ENCODE results near the gene TMEM163. TPM values are rescaled to one million over a fixed set of nuclear protein-coding genes. Genes with fewer than 3 reads are reported as not detected.
"Not testable (repeated sequence)": the region's sequence is repeated elsewhere in the genome, so short reads cannot be mapped to it uniquely, and the experiment has no call there.

TMEM163 gene
- total RNA-seq, 1 donor from 2014 or later: 0.18 TPM

GRCh38 chr2:134590679-134591078 is 128.1 kb downstream of the TMEM163 start:
- no peak overlapping the region for H3K4me2 ChIP-seq (ENCODE audit: low read length)
- no peak overlapping the region for H3K4me3 ChIP-seq (ENCODE audit: insufficient read depth, low read depth, low read length)
- no peaks in the 10 kb centered on the region for H3K36me3 ChIP-seq (ENCODE audit: insufficient read depth, low read length)
- no peak overlapping the region for H3K9ac ChIP-seq (ENCODE audit: low read length)
- no peaks in the 10 kb centered on the region for H3K4me1 ChIP-seq (ENCODE audit: insufficient read depth, low read length)
- H3K9me3 ChIP-seq (ENCODE audit: insufficient read depth, low read depth, low read length): peaks cover 8% of the 10 kb centered on the region
- H3K27ac Mint-ChIP-seq (ENCODE audit: unreplicated experiment): no peak overlapping the region
- FAIRE-seq (no peak), DNase-seq (ENCODE audit: low read depth) (no peak)
- no peak overlapping the region for H3K27ac ChIP-seq (ENCODE audit: low read depth, low read length)
- H3K4me1 Mint-ChIP-seq (ENCODE audit: low read depth, unreplicated experiment): peaks cover 7% of the 10 kb centered on the region
- H2AFZ ChIP-seq (ENCODE audit: low read depth, low read length): no peak overlapping the region
- H3K27me3 ChIP-seq (ENCODE audit: insufficient read depth, low read length): no peaks in the 10 kb centered on the region
- H3K27me3 Mint-ChIP-seq (ENCODE audit: low read depth, unreplicated experiment): no peaks in the 10 kb centered on the region
- no peaks in the 10 kb centered on the region for H3K79me2 ChIP-seq (ENCODE audit: insufficient read depth, low read length)
- TF ChIP-seq CTCF (IDR thresholded peaks at IDR 0.05; ENCODE audit: insufficient read depth, low read depth, low read length): no peak
- no peak for TF ChIP-seq EZH2 (IDR thresholded peaks at IDR 0.05; ENCODE audit: insufficient read depth, low read length)
- H3K4me3 Mint-ChIP-seq (ENCODE audit: unreplicated experiment): no peak overlapping the region
- no peaks in the 10 kb centered on the region for H4K20me1 ChIP-seq (ENCODE audit: insufficient read depth, low read length)
- H3K36me3 Mint-ChIP-seq (ENCODE audit: low read depth, unreplicated experiment): peaks cover 2% of the 10 kb centered on the region
- H3K9me3 Mint-ChIP-seq (ENCODE audit: unreplicated experiment): peaks cover 33% of the 10 kb centered on the region

DNA sequence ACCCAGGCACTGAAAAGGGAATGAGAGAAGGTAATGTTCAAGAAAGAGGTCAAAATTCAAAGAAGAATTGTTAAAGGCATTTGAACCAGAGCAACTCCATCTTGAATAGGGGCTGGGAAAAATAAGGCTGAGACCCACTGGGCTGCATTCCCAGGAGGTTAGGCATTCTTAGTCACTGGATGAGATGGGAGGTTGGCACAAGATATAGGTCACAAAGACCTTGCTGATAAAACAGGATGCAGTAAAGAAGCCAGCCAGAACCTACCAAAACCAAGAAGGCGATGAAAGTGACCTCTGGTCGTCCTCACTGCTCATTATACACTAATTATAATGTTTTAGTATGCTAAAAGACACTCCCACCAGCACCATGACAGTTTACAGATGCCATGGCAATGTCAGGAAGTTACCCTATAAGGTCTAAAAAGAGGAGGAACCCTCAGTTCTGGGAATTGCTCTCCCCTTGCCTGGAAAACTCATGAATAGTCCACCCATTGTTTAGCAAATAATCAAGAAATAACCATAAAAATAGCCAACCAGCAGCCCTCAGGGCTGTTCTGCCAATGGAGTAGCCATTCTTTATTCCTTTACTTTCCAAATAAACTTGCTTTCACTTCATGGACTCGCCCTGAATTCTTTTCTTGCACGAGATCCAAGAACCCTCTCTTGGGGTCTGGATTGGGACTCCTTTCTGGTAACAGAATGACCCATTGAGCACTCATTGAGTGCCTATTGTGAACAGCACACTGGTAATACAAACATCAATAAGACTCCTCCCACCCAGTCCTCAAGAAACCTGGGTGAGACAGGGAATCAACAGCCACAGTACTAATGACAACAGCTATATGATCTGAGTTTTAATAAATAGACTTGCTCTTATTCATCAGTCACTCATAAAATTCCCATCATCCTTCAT is 129.4 kb downstream of the TMEM163 start:
- H3K9me3 Mint-ChIP-seq (ENCODE audit: unreplicated experiment): peaks cover 33% of the 10 kb centered on the region
- not testable (repeated sequence) for H3K79me2 ChIP-seq (ENCODE audit: insufficient read depth, low read length); DNase-seq (ENCODE audit: low read depth); H3K9ac ChIP-seq (ENCODE audit: low read length); H3K27ac Mint-ChIP-seq (ENCODE audit: unreplicated experiment); H3K4me3 ChIP-seq (ENCODE audit: insufficient read depth, low read depth, low read length); FAIRE-seq; H3K27me3 ChIP-seq (ENCODE audit: insufficient read depth, low read length); H3K9me3 ChIP-seq (ENCODE audit: insufficient read depth, low read depth, low read length); H3K27me3 Mint-ChIP-seq (ENCODE audit: low read depth, unreplicated experiment); H2AFZ ChIP-seq (ENCODE audit: low read depth, low read length); H3K36me3 ChIP-seq (ENCODE audit: insufficient read depth, low read length); H3K4me2 ChIP-seq (ENCODE audit: low read length); H3K4me3 Mint-ChIP-seq (ENCODE audit: unreplicated experiment); H3K36me3 Mint-ChIP-seq (ENCODE audit: low read depth, unreplicated experiment); H3K27ac ChIP-seq (ENCODE audit: low read depth, low read length); H4K20me1 ChIP-seq (ENCODE audit: insufficient read depth, low read length); H3K4me1 ChIP-seq (ENCODE audit: insufficient read depth, low read length); H3K4me1 Mint-ChIP-seq (ENCODE audit: low read depth, unreplicated experiment)

DNA sequence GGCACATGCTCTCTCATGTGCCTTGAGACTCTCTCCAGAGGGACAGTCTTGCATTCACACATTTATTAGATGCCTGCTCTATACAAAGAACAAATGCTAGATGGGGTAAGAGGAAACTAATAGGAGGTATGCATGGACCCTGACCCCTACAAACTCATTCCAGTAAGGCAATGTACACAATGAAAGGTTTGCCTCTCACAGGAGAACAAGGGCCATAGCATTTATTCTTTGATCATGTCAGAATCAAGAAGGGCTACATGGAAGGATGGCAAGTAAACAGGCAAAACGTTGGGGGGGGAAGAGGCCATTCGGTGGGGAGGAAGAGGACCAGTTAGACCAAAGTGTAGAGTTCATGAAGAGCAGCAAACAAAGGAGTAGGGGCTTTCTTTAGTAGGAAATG is 130.2 kb downstream of the TMEM163 start:
- peaks cover 2% of the 10 kb centered on the region for H3K36me3 Mint-ChIP-seq (ENCODE audit: low read depth, unreplicated experiment)

More for the DNA sequence above, 130.2 kb downstream of the TMEM163 start:
- peaks cover 33% of the 10 kb centered on the region for H3K9me3 Mint-ChIP-seq (ENCODE audit: unreplicated experiment)
- H3K4me1 ChIP-seq (ENCODE audit: insufficient read depth, low read length): no peaks in the 10 kb centered on the region
- H3K9ac ChIP-seq (ENCODE audit: low read length): no peak overlapping the region
- no peaks in the 10 kb centered on the region for H3K36me3 ChIP-seq (ENCODE audit: insufficient read depth, low read length)
- H3K9me3 ChIP-seq (ENCODE audit: insufficient read depth, low read depth, low read length): peaks cover 8% of the 10 kb centered on the region
- H3K27ac Mint-ChIP-seq (ENCODE audit: unreplicated experiment): no peak overlapping the region
- H2AFZ ChIP-seq (ENCODE audit: low read depth, low read length): no peak overlapping the region
- no peak overlapping the region for H3K4me3 ChIP-seq (ENCODE audit: insufficient read depth, low read depth, low read length)
- FAIRE-seq (no peak), DNase-seq (ENCODE audit: low read depth) (no peak)
- no peak overlapping the region for H3K4me2 ChIP-seq (ENCODE audit: low read length)
- peaks cover 14% of the 10 kb centered on the region for H3K4me1 Mint-ChIP-seq (ENCODE audit: low read depth, unreplicated experiment)
- no peaks in the 10 kb centered on the region for H3K27me3 Mint-ChIP-seq (ENCODE audit: low read depth, unreplicated experiment)
- no peaks in the 10 kb centered on the region for H3K79me2 ChIP-seq (ENCODE audit: insufficient read depth, low read length)
- H3K27ac ChIP-seq (ENCODE audit: low read depth, low read length): no peak overlapping the region
- H3K4me3 Mint-ChIP-seq (ENCODE audit: unreplicated experiment): no peak overlapping the region
- no peaks in the 10 kb centered on the region for H3K27me3 ChIP-seq (ENCODE audit: insufficient read depth, low read length)
- no peaks in the 10 kb centered on the region for H4K20me1 ChIP-seq (ENCODE audit: insufficient read depth, low read length)
- TF ChIP-seq EZH2 (IDR thresholded peaks at IDR 0.05; ENCODE audit: insufficient read depth, low read length) (no peak), CTCF (IDR thresholded peaks at IDR 0.05; ENCODE audit: insufficient read depth, low read depth, low read length) (no peak)

Measured in astrocyte (in vitro differentiated cells and primary cell).